HCT116 (cell line): ENCODE data around the gene SQSTM1.

ENCODE experiments used
- CTCF ChIP-seq, 3 experiments: fragments of 200-600 bp in 1 of 3; sonication (generic) in 1 of 3; IDR thresholded peaks in 2 of 3; conservative IDR thresholded peaks in 1 of 3; 2 replicates each; pipeline ENCODE4 v1.5.1; 2012 to 2017; ENCODE audit warnings: low read depth in 2 of 3, low read length in 2 of 3, antibody characterized with exemption in 1 of 3, borderline replicate concordance in 1 of 3, control low read depth in 1 of 3, mild to moderate bottlenecking in 1 of 3, mixed read lengths in 1 of 3, mixed run types in 1 of 3, moderate library complexity in 1 of 3; ENCODE audit not compliant: insufficient read depth in 1 of 3
- EZH2 ChIP-seq: fragments of 200-600 bp; sonication (generic); IDR thresholded peaks from 2 replicates; pipeline ENCODE4 v1.6.1; 2017; ENCODE audit warnings: antibody characterized with exemption, mixed run types
- YY1 ChIP-seq: IDR thresholded peaks from 2 replicates; pipeline ENCODE4 v1.6.1; 2011; ENCODE audit warnings: low read length, low read depth, moderate library complexity, mild to moderate bottlenecking; ENCODE audit not compliant: insufficient replicate concordance; ENCODE audit errors: extremely low read depth

- TF ChIP-seq CTCF (IDR thresholded peaks at IDR 0.05 in 2 of 3, conservative IDR thresholded peaks at IDR 0.05 in 1 of 3; ENCODE audit: borderline replicate concordance in 1 of 3, insufficient read depth in 1 of 3, low read depth in 2 of 3, low read length in 2 of 3) (no peak), EZH2 (no peak), YY1 (no peak)
These were observed 37.5 kb downstream of the SQSTM1 start for GRCh38 chr5:179858241-179858585.
